KMS-11 (cell line): Measurements from ENCODE around the gene MED9.

Experiments used
- H2AFZ ChIP-seq: fragments of 200-600 bp; sonication (generic); 2 replicates; pipeline ENCODE4 v1.6.1; 2016; ENCODE audit warnings: antibody characterized with exemption, mixed run types, low read depth
- H3K27ac ChIP-seq: fragments of 200-600 bp; sonication (generic); 2 replicates; pipeline ENCODE4 v1.6.1; 2016; ENCODE audit warnings: mild to moderate bottlenecking, mixed run types
- H3K27me3 ChIP-seq: fragments of 200-600 bp; sonication (generic); 2 replicates; pipeline ENCODE4 v1.6.1; 2017; ENCODE audit warnings: mild to moderate bottlenecking, low read depth, mixed run types, moderate library complexity; ENCODE audit not compliant: insufficient read depth
- H3K36me3 ChIP-seq: fragments of 200-600 bp; sonication (generic); 2 replicates; pipeline ENCODE4 v1.6.1; 2017; ENCODE audit warnings: mild to moderate bottlenecking, mixed run types; ENCODE audit not compliant: insufficient read depth
- H3K4me1 ChIP-seq: fragments of 200-600 bp; sonication (generic); 2 replicates; pipeline ENCODE4 v1.6.1; 2016; ENCODE audit warnings: mild to moderate bottlenecking, low read depth, mixed run types; ENCODE audit not compliant: poor library complexity, severe bottlenecking
- H3K4me2 ChIP-seq: fragments of 200-600 bp; sonication (generic); 2 replicates; pipeline ENCODE4 v1.7.0; 2016; ENCODE audit warnings: mild to moderate bottlenecking, mixed run types
- H3K4me3 ChIP-seq: fragments of 200-600 bp; sonication (generic); IDR thresholded peaks from 2 replicates; pipeline ENCODE4 v1.6.1; 2017; ENCODE audit warnings: low read depth, low read length, mixed read lengths; ENCODE audit not compliant: insufficient read depth
- H3K79me2 ChIP-seq: fragments of 200-600 bp; sonication (generic); 2 replicates; pipeline ENCODE4 v1.6.1; 2016; ENCODE audit warnings: low read depth, mixed run types; ENCODE audit not compliant: insufficient read depth
- H3K9ac ChIP-seq: fragments of 200-600 bp; sonication (generic); 2 replicates; pipeline ENCODE4 v1.6.1; 2016; ENCODE audit warnings: mild to moderate bottlenecking, mixed run types
- H4K20me1 ChIP-seq: fragments of 200-600 bp; sonication (generic); 2 replicates; pipeline ENCODE4 v1.6.1; 2016; ENCODE audit warnings: mild to moderate bottlenecking, mixed run types; ENCODE audit not compliant: insufficient read depth
- TF ChIP-seq, protein P1 (sequence below): fragments of 200-600 bp; sonication (generic); conservative IDR thresholded peaks from 2 replicates; pipeline ENCODE4 v1.6.1; 2017; ENCODE audit warnings: low read depth, mild to moderate bottlenecking, antibody characterized with exemption, low read length, moderate library complexity, mixed read lengths

The MED9 gene

DNA sequence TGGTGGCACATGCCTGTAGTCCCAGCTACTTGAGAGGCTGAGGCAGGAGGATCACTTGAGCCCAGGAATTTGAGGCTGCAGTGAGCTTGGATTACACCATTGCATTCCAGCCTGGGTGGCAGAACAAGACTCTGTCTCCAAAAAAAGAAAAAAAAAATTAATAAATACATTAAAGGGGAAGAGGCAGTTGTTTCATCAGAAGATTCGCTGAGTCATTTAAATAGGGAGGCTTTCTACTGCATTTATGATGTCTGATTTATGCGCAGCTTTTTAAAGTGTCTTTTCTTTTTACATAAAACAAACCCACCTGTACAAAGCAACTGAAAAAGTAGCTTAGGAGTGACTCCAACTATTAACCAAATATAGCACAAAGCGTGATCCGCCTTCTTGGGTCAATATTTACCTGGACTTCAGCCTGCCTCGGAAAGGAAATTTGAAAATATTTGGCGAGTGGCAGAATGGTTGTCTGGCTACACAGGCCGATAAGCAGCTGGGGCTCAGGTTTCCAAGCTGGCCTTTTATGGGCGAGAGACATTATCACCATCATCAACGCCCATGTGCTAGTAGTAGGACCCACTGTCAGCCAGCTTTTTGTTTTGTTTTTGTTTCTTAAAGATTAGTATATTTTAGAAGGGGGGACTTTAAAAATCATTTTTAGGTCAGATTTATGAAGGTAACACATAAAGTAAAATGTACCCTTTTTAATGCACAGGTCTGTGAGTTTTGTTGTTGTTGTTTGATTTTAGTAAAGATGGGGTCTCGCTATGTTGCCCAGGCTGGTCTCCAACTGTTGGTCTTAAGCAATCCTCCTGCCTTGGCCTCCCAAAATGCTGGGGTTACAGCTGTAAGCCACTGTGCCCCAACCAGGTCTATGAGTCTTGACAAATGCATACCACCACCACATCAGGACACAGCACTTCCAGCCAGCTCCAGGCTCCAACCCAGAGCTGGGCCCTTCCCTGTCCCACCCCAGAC, 61.9 kb downstream of the MED9 start:
- no peak overlapping the region for H3K27ac ChIP-seq
- TF ChIP-seq, protein P1, sequence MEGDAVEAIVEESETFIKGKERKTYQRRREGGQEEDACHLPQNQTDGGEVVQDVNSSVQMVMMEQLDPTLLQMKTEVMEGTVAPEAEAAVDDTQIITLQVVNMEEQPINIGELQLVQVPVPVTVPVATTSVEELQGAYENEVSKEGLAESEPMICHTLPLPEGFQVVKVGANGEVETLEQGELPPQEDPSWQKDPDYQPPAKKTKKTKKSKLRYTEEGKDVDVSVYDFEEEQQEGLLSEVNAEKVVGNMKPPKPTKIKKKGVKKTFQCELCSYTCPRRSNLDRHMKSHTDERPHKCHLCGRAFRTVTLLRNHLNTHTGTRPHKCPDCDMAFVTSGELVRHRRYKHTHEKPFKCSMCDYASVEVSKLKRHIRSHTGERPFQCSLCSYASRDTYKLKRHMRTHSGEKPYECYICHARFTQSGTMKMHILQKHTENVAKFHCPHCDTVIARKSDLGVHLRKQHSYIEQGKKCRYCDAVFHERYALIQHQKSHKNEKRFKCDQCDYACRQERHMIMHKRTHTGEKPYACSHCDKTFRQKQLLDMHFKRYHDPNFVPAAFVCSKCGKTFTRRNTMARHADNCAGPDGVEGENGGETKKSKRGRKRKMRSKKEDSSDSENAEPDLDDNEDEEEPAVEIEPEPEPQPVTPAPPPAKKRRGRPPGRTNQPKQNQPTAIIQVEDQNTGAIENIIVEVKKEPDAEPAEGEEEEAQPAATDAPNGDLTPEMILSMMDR = no peak
- no peaks in the 10 kb centered on the region for H3K27me3 ChIP-seq
- no peaks in the 10 kb centered on the region for H4K20me1 ChIP-seq
- no peaks in the 10 kb centered on the region for H3K4me1 ChIP-seq
- H3K4me3 ChIP-seq = no peak overlapping the region
- H2AFZ ChIP-seq = no peak overlapping the region
- no peak overlapping the region for H3K4me2 ChIP-seq
- H3K9ac ChIP-seq = no peak overlapping the region
- no peaks in the 10 kb centered on the region for H3K36me3 ChIP-seq
- no peaks in the 10 kb centered on the region for H3K79me2 ChIP-seq

DNA sequence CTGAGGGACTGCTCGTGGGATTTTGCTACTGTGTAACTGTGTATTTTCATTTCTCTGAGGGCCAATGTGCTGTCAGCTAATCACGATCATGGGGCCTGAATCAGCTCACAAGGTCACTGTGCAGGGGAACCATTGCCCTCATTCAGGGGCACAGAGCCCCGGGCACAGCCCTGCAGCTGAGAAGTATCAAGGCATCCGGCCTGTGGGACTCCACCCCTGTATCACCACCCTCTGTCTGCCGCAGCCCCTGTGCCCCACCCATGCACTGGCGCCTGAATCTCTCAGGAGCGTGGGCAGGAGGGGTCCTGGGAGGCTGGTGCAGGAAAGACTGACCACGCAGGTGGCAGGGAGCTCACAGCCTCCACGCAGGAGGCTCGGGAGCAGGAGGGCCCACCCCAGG, 62.8 kb downstream of the MED9 start:
- no peak overlapping the region for H3K27ac ChIP-seq
- H3K4me1 ChIP-seq = no peaks in the 10 kb centered on the region
- no peak overlapping the region for H3K4me2 ChIP-seq
- H3K79me2 ChIP-seq = no peaks in the 10 kb centered on the region
- H3K9ac ChIP-seq = no peak overlapping the region
- H3K36me3 ChIP-seq = no peaks in the 10 kb centered on the region
- no peak overlapping the region for H2AFZ ChIP-seq
- H4K20me1 ChIP-seq = no peaks in the 10 kb centered on the region
- H3K4me3 ChIP-seq = no peak overlapping the region
- H3K27me3 ChIP-seq = no peaks in the 10 kb centered on the region
- TF ChIP-seq, protein P1 = no peak

DNA sequence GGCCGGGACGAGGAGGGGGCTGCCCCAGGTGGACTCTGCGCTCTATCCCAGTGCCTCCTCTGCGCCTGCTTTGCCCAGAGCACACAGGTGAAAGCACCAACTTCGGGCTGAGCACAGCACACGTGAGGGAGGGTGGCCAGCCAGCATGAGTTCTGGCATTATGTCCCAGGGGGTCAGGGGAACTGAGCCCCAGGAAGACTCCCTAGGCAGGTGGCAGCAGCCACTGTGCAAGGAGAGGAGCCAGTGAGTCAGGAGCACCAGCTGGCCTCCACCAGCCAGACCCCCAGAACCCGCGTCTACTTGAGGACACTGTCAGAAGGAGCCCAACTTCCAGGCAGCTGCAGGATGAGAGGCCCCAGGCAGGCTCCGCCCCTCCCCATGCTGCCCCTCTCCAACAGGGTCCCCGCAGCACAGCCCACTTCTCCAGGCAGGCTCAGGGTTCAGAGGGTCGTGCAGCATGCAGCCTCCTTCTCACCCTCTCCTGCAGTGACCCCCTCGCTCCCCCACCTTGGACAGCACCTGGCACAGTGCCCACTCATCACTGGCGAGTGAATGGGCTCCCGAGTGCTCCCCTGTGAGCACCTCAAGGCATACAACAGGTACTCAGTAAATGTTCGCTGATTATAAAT, 63.6 kb downstream of the MED9 start:
- no peaks in the 10 kb centered on the region for H3K79me2 ChIP-seq
- no peaks in the 10 kb centered on the region for H4K20me1 ChIP-seq
- H3K4me2 ChIP-seq = no peak overlapping the region
- H3K36me3 ChIP-seq = no peaks in the 10 kb centered on the region
- H3K27me3 ChIP-seq = no peaks in the 10 kb centered on the region
- H3K9ac ChIP-seq = no peak overlapping the region
- H3K4me3 ChIP-seq = no peak overlapping the region
- H3K27ac ChIP-seq = no peak overlapping the region
- H2AFZ ChIP-seq = no peak overlapping the region
- TF ChIP-seq, protein P1 = no peak
- H3K4me1 ChIP-seq = no peaks in the 10 kb centered on the region

DNA sequence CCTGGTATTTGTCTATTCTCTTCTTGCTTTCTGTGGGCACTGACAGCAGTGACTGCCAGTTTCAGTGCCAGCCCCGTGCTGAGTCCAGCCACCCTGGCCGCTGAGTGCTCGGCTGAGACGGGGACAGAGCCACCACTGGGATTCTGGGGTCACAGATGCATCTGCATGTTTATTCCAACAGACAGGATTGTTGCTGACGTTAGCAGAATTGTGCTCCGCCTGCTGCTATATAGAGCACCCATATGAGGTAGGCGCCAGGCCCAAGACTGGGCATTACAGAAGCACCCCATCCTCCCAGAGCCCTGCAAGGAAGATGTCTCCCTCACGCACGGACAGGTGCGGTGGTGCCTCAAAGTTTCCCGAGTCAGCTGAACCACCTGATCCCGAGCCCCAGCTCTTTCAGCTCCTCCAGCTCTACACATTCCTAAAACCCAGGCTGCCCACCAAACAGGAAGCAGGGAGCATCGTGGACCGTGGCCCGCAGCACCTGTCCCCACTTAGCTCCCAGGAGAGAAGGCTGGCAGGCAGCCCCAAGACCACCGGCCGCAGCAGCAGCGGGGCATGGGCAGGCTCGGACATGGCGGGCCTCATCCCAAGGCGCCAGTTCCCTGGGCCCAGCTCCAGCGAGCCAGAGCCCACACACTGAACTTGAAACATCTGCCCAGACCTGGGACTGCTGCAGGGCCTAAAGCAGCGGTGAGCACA, 64.3 kb downstream of the MED9 start:
- no peak overlapping the region for H3K4me3 ChIP-seq
- no peaks in the 10 kb centered on the region for H3K79me2 ChIP-seq
- H4K20me1 ChIP-seq = no peaks in the 10 kb centered on the region
- H3K4me1 ChIP-seq = no peaks in the 10 kb centered on the region
- no peak overlapping the region for H3K4me2 ChIP-seq
- no peak overlapping the region for H3K9ac ChIP-seq
- H3K27ac ChIP-seq = no peak overlapping the region
- H3K36me3 ChIP-seq = no peaks in the 10 kb centered on the region
- TF ChIP-seq, protein P1 = no peak
- H2AFZ ChIP-seq = no peak overlapping the region
- H3K27me3 ChIP-seq = no peaks in the 10 kb centered on the region
